Subcutaneous adipose tissue (tissue), 4 donors: ENCODE measurements around the gene SERPINB8. TPM values are rescaled to one million over a fixed set of nuclear protein-coding genes. Genes with fewer than 3 reads are reported as not detected.

Source experiments
- total RNA-seq, 4 donors: library from RNA; depleted of rRNA; stranded (reverse); fragments of >200 nt; gene quantifications; one replicate each; pipeline ENCODE4 v1.1.0, GENCODE V29; 2016
- TF ChIP-seq, protein P1 (sequence below): fragments of 450-650 bp; IDR thresholded peaks from one replicate; pipeline ENCODE4 v1.5.1; 2016; ENCODE audit warnings: low read depth, mild to moderate bottlenecking, control low read depth, antibody characterized with exemption, moderate library complexity

Gene SERPINB8
- total RNA-seq, 4 donors from 2014 or later, result 8.7 to 22.5 (median 20.1) TPM

DNA sequence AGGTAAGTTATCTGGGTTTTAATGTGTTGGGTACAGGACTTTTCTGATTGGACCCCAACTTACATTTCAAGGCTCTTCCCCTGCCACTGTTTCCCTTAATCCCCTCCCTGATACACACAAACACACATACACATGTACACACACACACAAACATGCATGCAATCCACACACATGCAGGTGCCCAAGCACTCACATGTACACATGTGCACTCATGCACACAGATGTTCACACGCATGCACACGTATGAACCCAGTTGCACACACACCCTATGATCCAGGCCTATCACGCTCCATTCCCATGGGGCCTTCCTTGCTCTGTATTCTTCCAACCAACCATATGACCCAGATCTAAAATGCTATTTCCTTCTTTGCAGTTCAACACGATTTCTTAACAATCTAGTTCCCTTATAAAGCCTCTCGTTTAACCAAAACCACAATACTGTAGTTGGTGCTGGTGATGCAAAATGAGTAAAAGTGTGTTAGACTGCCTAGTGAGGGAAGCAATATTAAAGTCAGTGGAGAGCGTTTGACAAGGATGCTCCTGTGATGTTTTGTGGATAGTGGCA is 11.1 kb downstream of the SERPINB8 start:
- TF ChIP-seq, protein P1, sequence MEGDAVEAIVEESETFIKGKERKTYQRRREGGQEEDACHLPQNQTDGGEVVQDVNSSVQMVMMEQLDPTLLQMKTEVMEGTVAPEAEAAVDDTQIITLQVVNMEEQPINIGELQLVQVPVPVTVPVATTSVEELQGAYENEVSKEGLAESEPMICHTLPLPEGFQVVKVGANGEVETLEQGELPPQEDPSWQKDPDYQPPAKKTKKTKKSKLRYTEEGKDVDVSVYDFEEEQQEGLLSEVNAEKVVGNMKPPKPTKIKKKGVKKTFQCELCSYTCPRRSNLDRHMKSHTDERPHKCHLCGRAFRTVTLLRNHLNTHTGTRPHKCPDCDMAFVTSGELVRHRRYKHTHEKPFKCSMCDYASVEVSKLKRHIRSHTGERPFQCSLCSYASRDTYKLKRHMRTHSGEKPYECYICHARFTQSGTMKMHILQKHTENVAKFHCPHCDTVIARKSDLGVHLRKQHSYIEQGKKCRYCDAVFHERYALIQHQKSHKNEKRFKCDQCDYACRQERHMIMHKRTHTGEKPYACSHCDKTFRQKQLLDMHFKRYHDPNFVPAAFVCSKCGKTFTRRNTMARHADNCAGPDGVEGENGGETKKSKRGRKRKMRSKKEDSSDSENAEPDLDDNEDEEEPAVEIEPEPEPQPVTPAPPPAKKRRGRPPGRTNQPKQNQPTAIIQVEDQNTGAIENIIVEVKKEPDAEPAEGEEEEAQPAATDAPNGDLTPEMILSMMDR, result no peak

DNA sequence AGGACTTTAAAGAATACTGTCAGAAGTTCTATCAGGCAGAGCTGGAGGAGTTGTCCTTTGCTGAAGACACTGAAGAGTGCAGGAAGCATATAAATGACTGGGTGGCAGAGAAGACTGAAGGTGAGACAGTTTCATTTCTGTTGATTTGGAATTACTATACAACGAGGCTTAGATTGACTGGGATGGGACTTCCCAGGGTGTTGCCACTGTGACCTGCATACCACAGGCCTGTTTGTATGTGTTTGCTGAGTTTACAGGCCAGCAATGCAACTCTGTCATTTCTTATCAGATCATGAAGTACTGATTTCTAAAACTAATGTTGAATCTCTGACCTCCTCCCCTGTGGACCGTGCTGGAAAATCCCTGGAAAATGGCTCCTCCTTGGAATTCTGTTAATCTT is 11.8 kb downstream of the SERPINB8 start:
- TF ChIP-seq, protein P1, result no peak

DNA sequence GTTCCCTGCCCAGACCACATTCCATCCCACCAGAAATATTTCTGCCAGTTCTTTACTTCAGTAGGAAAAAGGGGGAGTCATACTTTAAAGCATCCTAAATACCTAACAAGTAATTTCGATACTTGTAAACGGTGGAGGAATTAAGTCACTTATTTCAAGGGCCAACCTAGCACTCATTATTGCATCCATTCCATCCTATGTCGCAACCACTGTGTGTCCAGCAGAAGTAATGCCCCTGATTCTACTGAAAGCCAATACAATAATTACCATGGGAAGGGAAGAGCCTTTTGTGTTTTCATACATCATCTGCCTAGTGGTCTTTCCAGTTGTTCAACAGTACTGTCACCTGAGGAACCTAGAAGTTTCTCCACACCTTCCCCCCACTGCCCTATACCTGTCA is 12.5 kb downstream of the SERPINB8 start:
- TF ChIP-seq, protein P1, result no peak

DNA sequence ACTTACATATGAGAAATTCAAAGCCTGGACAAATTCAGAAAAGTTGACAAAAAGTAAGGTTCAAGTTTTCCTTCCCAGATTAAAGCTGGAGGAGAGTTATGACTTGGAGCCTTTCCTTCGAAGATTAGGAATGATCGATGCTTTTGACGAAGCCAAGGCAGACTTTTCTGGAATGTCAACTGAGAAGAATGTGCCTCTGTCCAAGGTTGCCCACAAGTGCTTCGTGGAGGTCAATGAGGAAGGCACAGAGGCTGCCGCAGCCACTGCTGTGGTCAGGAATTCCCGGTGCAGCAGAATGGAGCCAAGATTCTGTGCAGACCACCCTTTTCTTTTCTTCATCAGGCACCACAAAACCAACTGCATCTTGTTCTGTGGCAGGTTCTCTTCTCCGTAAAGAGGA is 17.0 kb downstream of the SERPINB8 start:
- TF ChIP-seq, protein P1, result no peak

DNA sequence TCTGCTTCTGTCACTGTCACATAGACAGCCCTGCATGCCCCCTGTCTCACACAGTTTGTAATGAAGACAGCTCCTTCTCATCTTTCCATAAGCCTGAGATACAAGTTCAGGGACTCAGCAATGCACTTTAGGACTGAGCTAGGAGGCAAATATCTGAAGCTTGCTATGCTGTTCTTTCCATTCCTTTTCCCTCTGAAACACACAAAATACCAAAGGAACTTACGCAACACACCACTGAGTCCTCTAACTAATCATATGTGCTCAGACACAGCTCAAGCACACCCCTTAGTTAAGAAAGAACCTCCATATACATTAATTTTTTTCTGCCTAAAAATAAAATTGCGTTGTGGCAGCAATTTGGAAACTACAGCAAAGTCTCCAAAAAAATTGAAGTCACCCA is 17.9 kb downstream of the SERPINB8 start:
- TF ChIP-seq, protein P1, result no peak

DNA sequence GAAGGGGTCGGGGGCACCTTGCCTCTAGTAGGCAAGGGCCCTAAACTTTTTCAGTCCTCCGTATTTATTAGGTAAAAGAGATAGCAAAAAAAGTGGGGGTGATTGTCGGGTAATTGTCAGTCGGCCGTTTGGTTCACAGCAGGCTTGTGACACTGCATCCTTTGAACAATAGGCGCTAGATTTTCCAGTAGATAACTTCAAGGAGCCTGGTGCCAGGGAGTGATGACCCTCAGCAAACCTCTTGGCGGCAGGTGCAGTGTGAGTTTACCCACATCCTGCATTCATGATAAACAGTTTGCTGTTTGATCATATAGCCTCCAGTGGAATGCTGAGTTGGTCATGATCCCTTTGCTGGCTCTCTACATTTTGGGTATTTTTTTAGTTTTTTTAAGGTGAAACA is 22.9 kb downstream of the SERPINB8 start:
- TF ChIP-seq, protein P1, result no peak

DNA sequence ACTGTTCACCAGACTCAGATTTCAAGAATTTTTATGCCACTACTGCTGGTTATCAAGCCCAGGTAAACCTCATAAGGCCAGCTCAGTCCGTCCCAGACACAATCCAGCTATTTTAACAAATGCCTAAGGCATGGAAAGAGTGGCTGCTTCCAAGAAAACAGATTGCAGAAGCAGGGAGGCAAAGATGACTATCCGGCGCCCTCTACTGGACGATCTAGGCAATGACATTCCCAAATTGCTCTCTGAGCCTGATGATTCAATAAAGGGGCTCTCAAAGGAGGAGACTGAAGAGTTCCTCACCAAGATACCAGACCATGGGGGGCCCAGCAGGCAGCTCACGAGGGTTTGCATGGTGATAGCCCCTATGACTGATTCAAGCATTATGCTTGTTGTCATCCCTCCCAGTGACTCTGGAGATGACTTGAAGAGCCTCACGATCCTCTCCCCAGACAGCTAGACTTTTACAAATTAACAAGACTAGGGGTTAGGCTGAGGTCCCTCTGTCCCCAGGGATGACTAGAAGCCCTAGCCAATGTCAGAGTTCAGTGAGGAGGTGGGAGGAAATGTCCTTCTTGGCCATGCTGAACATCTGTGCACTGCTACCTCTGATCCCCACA is 25.0 kb downstream of the SERPINB8 start:
- TF ChIP-seq, protein P1, result no peak
